ENCODE data around the gene RTKN2. TPM values are rescaled to one million over a fixed set of nuclear protein-coding genes. Genes with fewer than 3 reads are reported as not detected.

The RTKN2 gene
- total RNA-seq, 4 donors from 2014 or later: 4.9 to 10.8 (median 9.7) TPM

- DNase-seq: no peak
- Histone ChIP-seq H3K36me3 (peaks cover 0 to 5% (median 0%) of the 10 kb centered on the region in 3 donors), H3K9me3 (no peaks in the 10 kb centered on the region), H3K4me1 (peaks cover 0 to 20% (median 4%) of the 10 kb centered on the region in 3 donors), H3K27me3 (no peaks in the 10 kb centered on the region), H3K27ac (no peak overlapping the region), H3K4me3 (peak overlapping the region in 1 of 4 donors; percentile 4)
- TF ChIP-seq CTCF (IDR thresholded peaks at IDR 0.05) (no peak), POLR2A (IDR thresholded peaks at IDR 0.05) (no peak)
- intact Hi-C loops (cut with DNase I): no loop called here
Measured at GRCh38 chr10:62261666-62262065, 7.0 kb downstream of the RTKN2 start.

DNA sequence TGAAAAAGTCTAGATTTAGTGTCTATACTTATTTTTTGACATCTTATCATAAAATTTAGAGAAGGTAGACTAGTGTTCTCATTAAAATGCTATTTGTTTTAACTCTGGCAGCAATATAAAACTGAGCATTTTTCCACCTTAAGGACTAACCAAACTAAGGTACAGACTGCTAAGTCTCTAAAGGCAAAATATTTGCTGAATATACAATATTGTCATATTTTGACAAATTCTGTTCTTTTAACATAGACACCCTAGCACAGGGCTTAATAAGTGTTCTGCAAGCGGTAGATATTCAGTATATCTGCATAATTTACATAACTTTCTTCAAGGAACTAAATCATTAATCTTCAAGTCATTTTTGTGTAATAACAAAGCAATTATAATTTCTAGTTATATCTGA lies 8.6 kb downstream of the RTKN2 start:
- Histone ChIP-seq H3K4me3 (peak overlapping the region in 3 of 4 donors; percentile 0 to 30 (median 12)), H3K36me3 (peaks cover 0 to 5% (median 0%) of the 10 kb centered on the region in 3 donors), H3K9me3 (no peaks in the 10 kb centered on the region), H3K27ac (peak overlapping the region in 1 of 4 donors; percentile 71), H3K4me1 (peaks cover 0 to 7% (median 0%) of the 10 kb centered on the region in 3 donors), H3K27me3 (no peaks in the 10 kb centered on the region)
- WGBS, 2 donors: 84 to 95% methylated on average over 1 of the region's 1 CpG
- intact Hi-C loops (cut with DNase I): no loop called here
- TF ChIP-seq CTCF (IDR thresholded peaks at IDR 0.05) (no peak), POLR2A (IDR thresholded peaks at IDR 0.05) (no peak)
- no peak for DNase-seq

GRCh38 chr10:62259456-62259855 lies 9.2 kb downstream of the RTKN2 start:
- WGBS, 2 donors: 81 to 95% methylated on average over 4 of the region's 4 CpGs
- TF ChIP-seq CTCF (IDR thresholded peaks at IDR 0.05) (no peak), POLR2A (IDR thresholded peaks at IDR 0.05) (no peak)
- Histone ChIP-seq H3K27me3 (no peaks in the 10 kb centered on the region), H3K4me3 (peak overlapping the region in 3 of 4 donors; percentile 0 to 30 (median 12)), H3K9me3 (no peaks in the 10 kb centered on the region), H3K4me1 (peaks cover 0 to 3% (median 0%) of the 10 kb centered on the region in 3 donors), H3K36me3 (peaks cover 0 to 5% (median 0%) of the 10 kb centered on the region in 3 donors), H3K27ac (peak overlapping the region in 3 of 4 donors; percentile 46 to 71 (median 50))
- intact Hi-C loops (cut with DNase I): no loop called here
- DNase-seq: no peak

GRCh38 chr10:62258926-62259325 lies 9.7 kb downstream of the RTKN2 start:
- DNase-seq: no peak
- 84 to 98% methylated on average over 3 of the region's 3 CpGs for WGBS, 2 donors

DNA sequence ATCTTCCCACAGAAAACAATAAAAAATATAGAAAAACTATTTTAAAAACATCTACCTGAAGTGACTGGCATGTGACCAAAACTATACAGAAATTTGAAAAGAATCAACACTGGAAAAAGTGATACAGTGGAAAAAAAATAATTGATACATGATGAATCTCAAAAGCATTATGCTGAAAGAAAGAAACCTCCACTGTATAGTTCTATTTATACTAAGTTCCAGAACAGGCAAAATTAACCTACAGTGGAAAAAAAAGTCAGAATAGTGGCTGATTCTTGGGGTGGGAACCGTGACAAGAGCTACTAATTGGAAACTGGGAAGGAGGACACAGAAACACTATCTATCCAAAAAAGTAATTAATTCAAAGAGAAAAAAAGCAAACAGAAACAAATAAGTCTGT lies 14.9 kb downstream of the RTKN2 start:
- Histone ChIP-seq H3K4me3 (no peak overlapping the region), H3K9me3 (no peaks in the 10 kb centered on the region)
- TF ChIP-seq POLR2A (IDR thresholded peaks at IDR 0.05) (no peak), CTCF (IDR thresholded peaks at IDR 0.05) (no peak)

More at GRCh38 chr10:62258926-62259325, 9.7 kb downstream of the RTKN2 start:
- Histone ChIP-seq H3K4me1 (no peaks in the 10 kb centered on the region), H3K27ac (peak overlapping the region in 3 of 4 donors; percentile 46 to 71 (median 50)), H3K27me3 (no peaks in the 10 kb centered on the region), H3K9me3 (no peaks in the 10 kb centered on the region), H3K36me3 (peaks cover 0 to 5% (median 0%) of the 10 kb centered on the region in 3 donors), H3K4me3 (peak overlapping the region in 2 of 4 donors; percentile 12 to 30)
- intact Hi-C loops (cut with DNase I): no loop called here
- TF ChIP-seq CTCF (IDR thresholded peaks at IDR 0.05) (no peak), POLR2A (IDR thresholded peaks at IDR 0.05) (no peak)

More for the DNA sequence above, 14.9 kb downstream of the RTKN2 start:
- Histone ChIP-seq H3K36me3 (no peaks in the 10 kb centered on the region), H3K27me3 (no peaks in the 10 kb centered on the region), H3K27ac (no peak overlapping the region), H3K4me1 (no peaks in the 10 kb centered on the region)
- intact Hi-C loops (cut with DNase I): no loop called here
- WGBS, 2 donors: 84 to 100% methylated on average over 1 of the region's 1 CpG
- DNase-seq: no peak

Data from esophagus squamous epithelium (tissue), 5 donors.